Measurements from ENCODE around the gene CYB5R4.

DNA sequence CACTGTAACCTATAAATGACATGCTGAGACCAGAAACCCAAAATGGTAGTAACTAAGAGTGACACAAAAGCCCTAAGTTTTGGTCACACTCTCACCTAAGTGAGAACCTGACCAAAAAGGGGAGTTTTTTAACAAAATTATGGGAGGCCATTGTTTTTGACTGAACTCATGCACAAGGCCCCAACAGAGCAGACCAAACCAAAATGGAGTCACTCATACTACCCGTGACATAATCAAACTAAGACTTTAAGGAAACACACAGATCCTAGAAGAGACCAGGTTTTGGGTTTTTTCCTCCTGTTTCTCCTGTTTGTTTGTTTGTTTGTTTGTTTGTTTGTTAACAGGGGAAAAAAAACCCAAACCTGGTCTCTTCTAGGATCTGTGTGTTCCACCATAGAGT, 124.9 kb downstream of the CYB5R4 start:
- TF ChIP-seq, protein P1, sequence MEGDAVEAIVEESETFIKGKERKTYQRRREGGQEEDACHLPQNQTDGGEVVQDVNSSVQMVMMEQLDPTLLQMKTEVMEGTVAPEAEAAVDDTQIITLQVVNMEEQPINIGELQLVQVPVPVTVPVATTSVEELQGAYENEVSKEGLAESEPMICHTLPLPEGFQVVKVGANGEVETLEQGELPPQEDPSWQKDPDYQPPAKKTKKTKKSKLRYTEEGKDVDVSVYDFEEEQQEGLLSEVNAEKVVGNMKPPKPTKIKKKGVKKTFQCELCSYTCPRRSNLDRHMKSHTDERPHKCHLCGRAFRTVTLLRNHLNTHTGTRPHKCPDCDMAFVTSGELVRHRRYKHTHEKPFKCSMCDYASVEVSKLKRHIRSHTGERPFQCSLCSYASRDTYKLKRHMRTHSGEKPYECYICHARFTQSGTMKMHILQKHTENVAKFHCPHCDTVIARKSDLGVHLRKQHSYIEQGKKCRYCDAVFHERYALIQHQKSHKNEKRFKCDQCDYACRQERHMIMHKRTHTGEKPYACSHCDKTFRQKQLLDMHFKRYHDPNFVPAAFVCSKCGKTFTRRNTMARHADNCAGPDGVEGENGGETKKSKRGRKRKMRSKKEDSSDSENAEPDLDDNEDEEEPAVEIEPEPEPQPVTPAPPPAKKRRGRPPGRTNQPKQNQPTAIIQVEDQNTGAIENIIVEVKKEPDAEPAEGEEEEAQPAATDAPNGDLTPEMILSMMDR (IDR thresholded peaks at IDR 0.05), result no peak
- TF ChIP-seq TAF1 (IDR thresholded peaks at IDR 0.05; ENCODE audit: borderline replicate concordance, low read depth, low read length) (no peak), FOXM1 (IDR thresholded peaks at IDR 0.05; ENCODE audit: low read depth) (no peak), POLR2AphosphoS5 (IDR thresholded peaks at IDR 0.05; ENCODE audit: low read depth, low read length) (no peak), GABPA (IDR thresholded peaks at IDR 0.05; ENCODE audit: low read depth) (no peak), TCF12 (IDR thresholded peaks at IDR 0.05) (no peak), TEAD4 (IDR thresholded peaks at IDR 0.05; ENCODE audit: borderline replicate concordance, insufficient read depth) (no peak), RFX5 (IDR thresholded peaks at IDR 0.05; ENCODE audit: low read length) (no peak), SIN3A (IDR thresholded peaks at IDR 0.05; ENCODE audit: borderline replicate concordance, low read depth, low read length) (no peak), RCOR1 (IDR thresholded peaks at IDR 0.05; ENCODE audit: low read length) (no peak), FOSL2 (IDR thresholded peaks at IDR 0.05; ENCODE audit: borderline replicate concordance, low read depth) (no peak)
- TF ChIP-seq, protein P2, sequence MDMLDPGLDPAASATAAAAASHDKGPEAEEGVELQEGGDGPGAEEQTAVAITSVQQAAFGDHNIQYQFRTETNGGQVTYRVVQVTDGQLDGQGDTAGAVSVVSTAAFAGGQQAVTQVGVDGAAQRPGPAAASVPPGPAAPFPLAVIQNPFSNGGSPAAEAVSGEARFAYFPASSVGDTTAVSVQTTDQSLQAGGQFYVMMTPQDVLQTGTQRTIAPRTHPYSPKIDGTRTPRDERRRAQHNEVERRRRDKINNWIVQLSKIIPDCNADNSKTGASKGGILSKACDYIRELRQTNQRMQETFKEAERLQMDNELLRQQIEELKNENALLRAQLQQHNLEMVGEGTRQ (IDR thresholded peaks at IDR 0.05; ENCODE audit: borderline replicate concordance, low read depth, low read length), result no peak
- TF ChIP-seq, protein P3, sequence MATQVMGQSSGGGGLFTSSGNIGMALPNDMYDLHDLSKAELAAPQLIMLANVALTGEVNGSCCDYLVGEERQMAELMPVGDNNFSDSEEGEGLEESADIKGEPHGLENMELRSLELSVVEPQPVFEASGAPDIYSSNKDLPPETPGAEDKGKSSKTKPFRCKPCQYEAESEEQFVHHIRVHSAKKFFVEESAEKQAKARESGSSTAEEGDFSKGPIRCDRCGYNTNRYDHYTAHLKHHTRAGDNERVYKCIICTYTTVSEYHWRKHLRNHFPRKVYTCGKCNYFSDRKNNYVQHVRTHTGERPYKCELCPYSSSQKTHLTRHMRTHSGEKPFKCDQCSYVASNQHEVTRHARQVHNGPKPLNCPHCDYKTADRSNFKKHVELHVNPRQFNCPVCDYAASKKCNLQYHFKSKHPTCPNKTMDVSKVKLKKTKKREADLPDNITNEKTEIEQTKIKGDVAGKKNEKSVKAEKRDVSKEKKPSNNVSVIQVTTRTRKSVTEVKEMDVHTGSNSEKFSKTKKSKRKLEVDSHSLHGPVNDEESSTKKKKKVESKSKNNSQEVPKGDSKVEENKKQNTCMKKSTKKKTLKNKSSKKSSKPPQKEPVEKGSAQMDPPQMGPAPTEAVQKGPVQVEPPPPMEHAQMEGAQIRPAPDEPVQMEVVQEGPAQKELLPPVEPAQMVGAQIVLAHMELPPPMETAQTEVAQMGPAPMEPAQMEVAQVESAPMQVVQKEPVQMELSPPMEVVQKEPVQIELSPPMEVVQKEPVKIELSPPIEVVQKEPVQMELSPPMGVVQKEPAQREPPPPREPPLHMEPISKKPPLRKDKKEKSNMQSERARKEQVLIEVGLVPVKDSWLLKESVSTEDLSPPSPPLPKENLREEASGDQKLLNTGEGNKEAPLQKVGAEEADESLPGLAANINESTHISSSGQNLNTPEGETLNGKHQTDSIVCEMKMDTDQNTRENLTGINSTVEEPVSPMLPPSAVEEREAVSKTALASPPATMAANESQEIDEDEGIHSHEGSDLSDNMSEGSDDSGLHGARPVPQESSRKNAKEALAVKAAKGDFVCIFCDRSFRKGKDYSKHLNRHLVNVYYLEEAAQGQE (IDR thresholded peaks at IDR 0.05; ENCODE audit: low read depth, low read length), result no peak
- TF ChIP-seq, protein P4, sequence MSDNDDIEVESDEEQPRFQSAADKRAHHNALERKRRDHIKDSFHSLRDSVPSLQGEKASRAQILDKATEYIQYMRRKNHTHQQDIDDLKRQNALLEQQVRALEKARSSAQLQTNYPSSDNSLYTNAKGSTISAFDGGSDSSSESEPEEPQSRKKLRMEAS (IDR thresholded peaks at IDR 0.05; ENCODE audit: low read depth), result no peak
